B cell (primary cell): Measurements from ENCODE around the gene VASN.

ENCODE experiments used
- EZH2 ChIP-seq: IDR thresholded peaks from 2 replicates; pipeline ENCODE4 v1.6.1; 2012; ENCODE audit warnings: borderline replicate concordance, low read depth, mild to moderate bottlenecking, moderate library complexity, low read length; ENCODE audit not compliant: insufficient read depth, poor library complexity, severe bottlenecking
- TF ChIP-seq, protein P1 (sequence below): fragments of 200-600 bp; IDR thresholded peaks from one replicate; pipeline ENCODE4 v1.8.0; 2022; ENCODE audit warnings: antibody characterized with exemption, mild to moderate bottlenecking

DNA sequence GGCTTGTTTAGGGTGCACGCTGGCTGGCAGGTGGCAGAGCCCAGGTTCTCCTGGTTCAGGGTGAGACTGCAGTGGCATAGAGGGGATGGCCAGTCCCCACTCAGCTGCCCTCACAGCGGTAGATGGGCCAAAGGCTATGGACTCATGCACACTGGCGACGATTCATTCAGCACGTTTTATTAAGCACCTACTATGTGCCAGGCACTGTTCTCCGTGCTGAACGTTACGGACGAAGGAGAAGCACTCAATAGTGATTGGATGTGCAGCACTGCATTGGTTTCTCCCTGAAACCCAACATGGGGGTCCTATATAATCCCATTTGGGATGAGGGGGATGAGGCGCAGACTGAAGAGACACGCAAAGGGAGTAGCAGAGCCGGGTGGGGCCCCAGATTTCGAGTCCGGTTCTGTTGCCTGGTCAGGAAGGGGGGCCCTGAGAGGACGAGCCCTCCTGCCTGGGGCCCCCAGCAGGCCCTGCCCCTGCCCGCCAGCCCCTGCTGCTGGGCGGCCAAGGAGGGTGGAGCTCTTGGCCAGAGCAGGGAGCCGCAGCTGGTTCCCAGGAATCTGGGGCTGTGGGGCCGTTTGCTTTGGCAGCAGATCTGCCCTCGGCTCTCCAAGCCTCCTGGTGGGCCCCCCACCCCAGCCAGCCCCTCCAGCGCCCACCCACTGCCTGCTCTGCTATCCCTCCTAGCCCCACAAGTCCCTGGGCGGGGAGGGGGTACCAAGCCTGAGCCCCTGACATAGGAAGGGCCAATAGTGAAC is 47.0 kb upstream of the VASN start:
- TF ChIP-seq, protein P1, sequence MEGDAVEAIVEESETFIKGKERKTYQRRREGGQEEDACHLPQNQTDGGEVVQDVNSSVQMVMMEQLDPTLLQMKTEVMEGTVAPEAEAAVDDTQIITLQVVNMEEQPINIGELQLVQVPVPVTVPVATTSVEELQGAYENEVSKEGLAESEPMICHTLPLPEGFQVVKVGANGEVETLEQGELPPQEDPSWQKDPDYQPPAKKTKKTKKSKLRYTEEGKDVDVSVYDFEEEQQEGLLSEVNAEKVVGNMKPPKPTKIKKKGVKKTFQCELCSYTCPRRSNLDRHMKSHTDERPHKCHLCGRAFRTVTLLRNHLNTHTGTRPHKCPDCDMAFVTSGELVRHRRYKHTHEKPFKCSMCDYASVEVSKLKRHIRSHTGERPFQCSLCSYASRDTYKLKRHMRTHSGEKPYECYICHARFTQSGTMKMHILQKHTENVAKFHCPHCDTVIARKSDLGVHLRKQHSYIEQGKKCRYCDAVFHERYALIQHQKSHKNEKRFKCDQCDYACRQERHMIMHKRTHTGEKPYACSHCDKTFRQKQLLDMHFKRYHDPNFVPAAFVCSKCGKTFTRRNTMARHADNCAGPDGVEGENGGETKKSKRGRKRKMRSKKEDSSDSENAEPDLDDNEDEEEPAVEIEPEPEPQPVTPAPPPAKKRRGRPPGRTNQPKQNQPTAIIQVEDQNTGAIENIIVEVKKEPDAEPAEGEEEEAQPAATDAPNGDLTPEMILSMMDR: no peak
- no peak for TF ChIP-seq EZH2
